Measurements from ENCODE around the gene GPAT2.
"Not testable (repeated sequence)": the region's sequence is repeated elsewhere in the genome, so short reads cannot be mapped to it uniquely, and the experiment has no call there.

- not testable (repeated sequence) for TF ChIP-seq CTCF, POLR2A, POLR2AphosphoS5 (IDR thresholded peaks at IDR 0.05)
Measured at GRCh38 chr2:96060325-96060724, 25.6 kb upstream of the GPAT2 start.
